HepG2 (cell line): Measurements from ENCODE around the gene SPA17. TPM values are rescaled to one million over a fixed set of nuclear protein-coding genes. Genes with fewer than 3 reads are reported as not detected.

Experiments
- FOXP4 ChIP-seq: sonication (generic); formaldehyde crosslinking; IDR thresholded peaks from 2 replicates; pipeline ENCODE4 v1.4.0; 2020; ENCODE audit warnings: missing genetic modification reagents
- MEIS2 ChIP-seq: sonication (generic); formaldehyde crosslinking; IDR thresholded peaks from 2 replicates; pipeline ENCODE4 v1.9.0; 2021; ENCODE audit warnings: mild to moderate bottlenecking, missing genetic modification reagents
- REL ChIP-seq: sonication (generic); formaldehyde crosslinking; conservative IDR thresholded peaks from 2 replicates; pipeline ENCODE4 v1.8.0; 2022; ENCODE audit warnings: mild to moderate bottlenecking, missing genetic modification reagents, moderate library complexity
- RORA ChIP-seq: sonication (generic); formaldehyde crosslinking; IDR thresholded peaks from 2 replicates; pipeline ENCODE4 v1.5.0; 2020; ENCODE audit warnings: mild to moderate bottlenecking, missing genetic modification reagents, moderate library complexity
- SKIL ChIP-seq: sonication (generic); formaldehyde crosslinking; IDR thresholded peaks from 2 replicates; pipeline ENCODE4 v1.8.0; 2022; ENCODE audit warnings: missing genetic modification reagents, mild to moderate bottlenecking, moderate library complexity, borderline replicate concordance
- SP1 ChIP-seq, 2 experiments: fragments of 450-650 bp in 1 of 2; sonication (generic) in 1 of 2; formaldehyde crosslinking in 1 of 2; IDR thresholded peaks; 2 replicates each; pipeline versions ENCODE4 v1.4.0 to v1.6.1; 2016 to 2020; ENCODE audit warnings: missing genetic modification reagents in 1 of 2
- ZGPAT ChIP-seq: IDR thresholded peaks from 2 replicates; pipeline ENCODE4 v1.6.1; 2016; ENCODE audit warnings: mild to moderate bottlenecking
- ZNF180 ChIP-seq: sonication (generic); formaldehyde crosslinking; IDR thresholded peaks from 2 replicates; pipeline ENCODE4 v1.4.0; 2020; ENCODE audit warnings: low read depth, missing genetic modification reagents, borderline replicate concordance
- ZNF232 ChIP-seq: sonication (generic); formaldehyde crosslinking; IDR thresholded peaks from 2 replicates; pipeline ENCODE4 v1.4.0; 2020; ENCODE audit warnings: missing genetic modification reagents, borderline replicate concordance
- ZNF513 ChIP-seq: sonication (generic); formaldehyde crosslinking; conservative IDR thresholded peaks from 2 replicates; pipeline ENCODE4 v1.5.0; 2020; ENCODE audit warnings: missing genetic modification reagents
- ZNF607 ChIP-seq: sonication (generic); formaldehyde crosslinking; IDR thresholded peaks from 2 replicates; pipeline ENCODE4 v1.5.1; 2020; ENCODE audit warnings: missing genetic modification reagents, mild to moderate bottlenecking, borderline replicate concordance
- ZNF614 ChIP-seq: IDR thresholded peaks from 2 replicates; pipeline ENCODE4 v1.6.1; 2018; ENCODE audit warnings: missing biosample characterization, missing genetic modification reagents, inconsistent platforms, borderline replicate concordance
- polyA plus RNA-seq, 8 experiments: library from polyadenylated mRNA; depleted of rRNA in 3 of 8; stranded (reverse) in 7 of 8; unstranded in 1 of 8; fragments of >200 nt; fragmentation: Illumina TruSeq in 4 of 8; extraction: Trizol in 4 of 8; gene quantifications; 2 replicates each; pipeline versions ENCODE4 v1.2.1 to v1.2.3, GENCODE V29; 2011 to 2016; ENCODE audit warnings: low read depth in 4 of 8, missing spikeins in 1 of 8, mixed read lengths in 1 of 8; ENCODE audit not compliant: insufficient read depth in 1 of 8
- total RNA-seq, 5 experiments: library from RNA; depleted of rRNA; stranded (reverse); fragments of >200 nt; fragmentation: Illumina TruSeq; extraction: Trizol; gene quantifications; 2 replicates each; pipeline ENCODE4 v1.2.3, GENCODE V29; 2016; ENCODE audit warnings: low read depth in 1 of 5
- TF ChIP-seq, protein P1 (sequence below): sonication (generic); formaldehyde crosslinking; IDR thresholded peaks from 2 replicates; pipeline ENCODE4 v1.4.0; 2020; ENCODE audit warnings: missing genetic modification reagents, borderline replicate concordance
- TF ChIP-seq, protein P2 (sequence below): sonication (generic); formaldehyde crosslinking; conservative IDR thresholded peaks from 2 replicates; pipeline ENCODE4 v1.4.0; 2020; ENCODE audit warnings: missing genetic modification reagents

The SPA17 gene
- total and polyA plus RNA-seq, 2 of the 13 experiments (the other 11 are each of a cell fraction or from before 2014, with no cell fraction given), result 4.4 to 8.4 TPM

DNA sequence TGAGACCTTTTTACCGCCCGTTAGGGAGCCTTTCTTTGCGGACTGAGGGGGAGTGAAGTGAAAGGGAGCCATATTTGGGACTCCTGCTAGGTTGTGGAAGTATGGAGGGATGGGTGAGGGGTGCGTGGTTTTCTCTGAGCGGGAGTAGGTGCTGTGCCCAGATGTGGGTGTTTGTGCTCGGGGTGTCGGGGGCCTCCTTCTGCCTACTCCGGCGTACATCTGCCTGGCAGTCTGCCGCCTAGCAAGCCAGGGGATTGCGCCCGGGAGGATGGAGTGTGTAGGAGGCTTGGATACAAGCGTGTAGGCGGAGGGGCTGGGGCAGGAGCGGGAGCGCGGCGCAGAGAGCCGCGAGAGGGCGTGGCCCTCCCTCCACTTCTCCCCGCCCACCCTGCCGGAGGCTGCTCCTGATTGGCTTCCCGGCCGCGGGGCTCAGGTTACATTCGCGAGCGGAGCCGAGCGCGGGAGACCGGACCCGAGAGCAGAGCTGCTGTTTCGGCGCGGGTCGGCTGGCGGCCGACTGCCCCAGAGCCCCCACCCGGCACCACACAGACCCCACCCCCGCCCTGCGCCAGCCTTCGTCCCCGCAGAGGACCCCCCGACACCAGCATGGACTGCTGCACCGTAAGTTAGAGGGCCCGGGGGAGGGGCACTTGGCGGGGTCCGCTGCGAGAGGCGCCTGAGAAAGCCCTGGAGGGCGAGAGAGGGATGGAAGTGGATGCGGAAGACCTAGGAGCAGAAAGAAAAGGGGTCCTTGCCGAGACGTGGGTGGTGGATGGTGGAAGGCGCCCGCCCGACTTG lies 66.0 kb downstream of the SPA17 start, which contains the start of gene NRGN (continued):
- TF ChIP-seq SKIL (CRISPR knock-in tag), result no peak
- TF ChIP-seq ZNF180 (CRISPR knock-in tag), result no peak
- TF ChIP-seq RORA (CRISPR knock-in tag), result no peak
- no peak for TF ChIP-seq REL (CRISPR knock-in tag)
- no peak for TF ChIP-seq FOXP4 (CRISPR knock-in tag)
- TF ChIP-seq, protein P1, sequence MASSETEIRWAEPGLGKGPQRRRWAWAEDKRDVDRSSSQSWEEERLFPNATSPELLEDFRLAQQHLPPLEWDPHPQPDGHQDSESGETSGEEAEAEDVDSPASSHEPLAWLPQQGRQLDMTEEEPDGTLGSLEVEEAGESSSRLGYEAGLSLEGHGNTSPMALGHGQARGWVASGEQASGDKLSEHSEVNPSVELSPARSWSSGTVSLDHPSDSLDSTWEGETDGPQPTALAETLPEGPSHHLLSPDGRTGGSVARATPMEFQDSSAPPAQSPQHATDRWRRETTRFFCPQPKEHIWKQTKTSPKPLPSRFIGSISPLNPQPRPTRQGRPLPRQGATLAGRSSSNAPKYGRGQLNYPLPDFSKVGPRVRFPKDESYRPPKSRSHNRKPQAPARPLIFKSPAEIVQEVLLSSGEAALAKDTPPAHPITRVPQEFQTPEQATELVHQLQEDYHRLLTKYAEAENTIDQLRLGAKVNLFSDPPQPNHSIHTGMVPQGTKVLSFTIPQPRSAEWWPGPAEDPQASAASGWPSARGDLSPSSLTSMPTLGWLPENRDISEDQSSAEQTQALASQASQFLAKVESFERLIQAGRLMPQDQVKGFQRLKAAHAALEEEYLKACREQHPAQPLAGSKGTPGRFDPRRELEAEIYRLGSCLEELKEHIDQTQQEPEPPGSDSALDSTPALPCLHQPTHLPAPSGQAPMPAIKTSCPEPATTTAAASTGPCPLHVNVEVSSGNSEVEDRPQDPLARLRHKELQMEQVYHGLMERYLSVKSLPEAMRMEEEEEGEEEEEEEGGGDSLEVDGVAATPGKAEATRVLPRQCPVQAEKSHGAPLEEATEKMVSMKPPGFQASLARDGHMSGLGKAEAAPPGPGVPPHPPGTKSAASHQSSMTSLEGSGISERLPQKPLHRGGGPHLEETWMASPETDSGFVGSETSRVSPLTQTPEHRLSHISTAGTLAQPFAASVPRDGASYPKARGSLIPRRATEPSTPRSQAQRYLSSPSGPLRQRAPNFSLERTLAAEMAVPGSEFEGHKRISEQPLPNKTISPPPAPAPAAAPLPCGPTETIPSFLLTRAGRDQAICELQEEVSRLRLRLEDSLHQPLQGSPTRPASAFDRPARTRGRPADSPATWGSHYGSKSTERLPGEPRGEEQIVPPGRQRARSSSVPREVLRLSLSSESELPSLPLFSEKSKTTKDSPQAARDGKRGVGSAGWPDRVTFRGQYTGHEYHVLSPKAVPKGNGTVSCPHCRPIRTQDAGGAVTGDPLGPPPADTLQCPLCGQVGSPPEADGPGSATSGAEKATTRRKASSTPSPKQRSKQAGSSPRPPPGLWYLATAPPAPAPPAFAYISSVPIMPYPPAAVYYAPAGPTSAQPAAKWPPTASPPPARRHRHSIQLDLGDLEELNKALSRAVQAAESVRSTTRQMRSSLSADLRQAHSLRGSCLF (CRISPR knock-in tag), result no peak
- no peak for TF ChIP-seq ZGPAT (CRISPR knock-in tag)
- no peak for TF ChIP-seq MEIS2 (CRISPR knock-in tag)
- TF ChIP-seq ZNF614 (CRISPR knock-in tag), result no peak
- no peak for TF ChIP-seq ZNF607
- no peak for TF ChIP-seq ZNF513 (CRISPR knock-in tag)
- TF ChIP-seq SP1 (IDR thresholded peaks at IDR 0.05), result no peak
- TF ChIP-seq SP1 (CRISPR knock-in tag; IDR thresholded peaks at IDR 0.05), result peak; percentile 78
- no peak for TF ChIP-seq ZNF232
- TF ChIP-seq, protein P2, sequence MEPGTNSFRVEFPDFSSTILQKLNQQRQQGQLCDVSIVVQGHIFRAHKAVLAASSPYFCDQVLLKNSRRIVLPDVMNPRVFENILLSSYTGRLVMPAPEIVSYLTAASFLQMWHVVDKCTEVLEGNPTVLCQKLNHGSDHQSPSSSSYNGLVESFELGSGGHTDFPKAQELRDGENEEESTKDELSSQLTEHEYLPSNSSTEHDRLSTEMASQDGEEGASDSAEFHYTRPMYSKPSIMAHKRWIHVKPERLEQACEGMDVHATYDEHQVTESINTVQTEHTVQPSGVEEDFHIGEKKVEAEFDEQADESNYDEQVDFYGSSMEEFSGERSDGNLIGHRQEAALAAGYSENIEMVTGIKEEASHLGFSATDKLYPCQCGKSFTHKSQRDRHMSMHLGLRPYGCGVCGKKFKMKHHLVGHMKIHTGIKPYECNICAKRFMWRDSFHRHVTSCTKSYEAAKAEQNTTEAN (CRISPR knock-in tag), result no peak
